ENCODE results near the gene ILF3.

- TF ChIP-seq POLR2AphosphoS5 (IDR thresholded peaks at IDR 0.05) (no peak), POLR2A (IDR thresholded peaks at IDR 0.05) (no peak)
Observed at GRCh38 chr19:10637894-10638293, 16.3 kb upstream of the ILF3 start.
